H9 (cell line): ENCODE measurements around the gene C11orf91. TPM values are rescaled to one million over a fixed set of nuclear protein-coding genes. Genes with fewer than 3 reads are reported as not detected.
A peak's percentile ranks its signal among the peaks of the same experiment; 100 is the strongest.

Source experiments
- DNase-seq: peaks from one replicate; pipeline ENCODE4 v3.0.0-alpha.2; 2017
- H2AFZ ChIP-seq: one replicate; pipeline ENCODE4 v1.6.1; 2013; ENCODE audit warnings: mild to moderate bottlenecking, low read length, control low read depth, moderate library complexity
- H2AK5ac ChIP-seq: 2 replicates; pipeline ENCODE4 v1.6.1; 2013; ENCODE audit warnings: low read length, control low read depth, mixed read lengths; ENCODE audit not compliant: insufficient read length
- H2BK120ac ChIP-seq: one replicate; pipeline ENCODE4 v1.6.1; 2013; ENCODE audit warnings: low read depth, mild to moderate bottlenecking, low read length, control low read depth, inconsistent platforms; ENCODE audit not compliant: poor library complexity, severe bottlenecking
- H2BK12ac ChIP-seq: 2 replicates; pipeline ENCODE4 v1.6.1; 2013; ENCODE audit warnings: low read length, control low read depth, mixed read lengths, low read depth; ENCODE audit not compliant: insufficient read length
- H2BK15ac ChIP-seq: 2 replicates; pipeline ENCODE4 v1.6.1; 2013; ENCODE audit warnings: low read depth, low read length, control low read depth
- H2BK20ac ChIP-seq: one replicate; pipeline ENCODE4 v1.6.1; 2013; ENCODE audit warnings: low read depth, mild to moderate bottlenecking, low read length, control low read depth, inconsistent platforms; ENCODE audit not compliant: poor library complexity, severe bottlenecking
- H2BK5ac ChIP-seq: 2 replicates; pipeline ENCODE4 v1.6.1; 2013; ENCODE audit warnings: low read length, control low read depth, mixed read lengths; ENCODE audit not compliant: insufficient read length
- H3K14ac ChIP-seq: 2 replicates; pipeline ENCODE4 v1.6.1; 2013; ENCODE audit warnings: low read length, control low read depth; ENCODE audit not compliant: insufficient read depth
- H3K18ac ChIP-seq: 2 replicates; pipeline ENCODE4 v1.6.1; 2013; ENCODE audit warnings: low read depth, mild to moderate bottlenecking, mixed read lengths, low read length, control low read depth; ENCODE audit not compliant: insufficient read length
- H3K23ac ChIP-seq: 2 replicates; pipeline ENCODE4 v1.6.1; 2013; ENCODE audit warnings: low read length, control low read depth, mixed read lengths, low read depth; ENCODE audit not compliant: insufficient read length
- H3K23me2 ChIP-seq: 2 replicates; pipeline ENCODE4 v1.6.1; 2013; ENCODE audit warnings: low read depth, mild to moderate bottlenecking, mixed read lengths, low read length, control low read depth; ENCODE audit not compliant: insufficient read length, poor library complexity, severe bottlenecking
- H3K27ac ChIP-seq: 2 replicates; pipeline ENCODE4 v1.5.1; 2013; ENCODE audit warnings: low read length, control low read depth, mixed read lengths, low read depth; ENCODE audit not compliant: insufficient read length
- H3K27me3 ChIP-seq: 2 replicates; pipeline ENCODE4 v1.6.1; 2013; ENCODE audit warnings: low read length, control low read depth, inconsistent platforms; ENCODE audit not compliant: insufficient read depth
- H3K4ac ChIP-seq: 2 replicates; pipeline ENCODE4 v1.6.1; 2013; ENCODE audit warnings: low read depth, mild to moderate bottlenecking, control low read depth, inconsistent platforms, low read length, moderate library complexity
- H3K4me1 ChIP-seq: 2 replicates; pipeline ENCODE4 v1.6.1; 2013; ENCODE audit warnings: low read length, control low read depth, inconsistent platforms; ENCODE audit not compliant: insufficient read depth
- H3K4me2 ChIP-seq: 2 replicates; pipeline ENCODE4 v1.6.1; 2013; ENCODE audit warnings: low read length, control low read depth, mixed read lengths; ENCODE audit not compliant: insufficient read length, insufficient read depth
- H3K56ac ChIP-seq: 2 replicates; pipeline ENCODE4 v1.6.1; 2013; ENCODE audit warnings: low read depth, mild to moderate bottlenecking, mixed read lengths, low read length, control low read depth; ENCODE audit not compliant: insufficient read length
- H3K79me1 ChIP-seq: 2 replicates; pipeline ENCODE4 v1.6.1; 2013; ENCODE audit warnings: low read depth, mild to moderate bottlenecking, moderate library complexity, low read length, control low read depth, inconsistent platforms; ENCODE audit not compliant: insufficient read depth, poor library complexity, severe bottlenecking
- H3K79me2 ChIP-seq: 2 replicates; pipeline ENCODE4 v1.6.1; 2013; ENCODE audit warnings: low read length, control low read depth, inconsistent platforms; ENCODE audit not compliant: insufficient read depth
- H3K9ac ChIP-seq: 2 replicates; pipeline ENCODE4 v1.6.1; 2013; ENCODE audit warnings: low read length, control low read depth, mixed read lengths; ENCODE audit not compliant: insufficient read length; ENCODE audit errors: extremely low read depth
- H3K9me3 ChIP-seq: one replicate; pipeline ENCODE4 v1.6.1; 2013; ENCODE audit warnings: low read depth, low read length, inconsistent platforms; ENCODE audit not compliant: control insufficient read depth
- H3T11ph ChIP-seq: one replicate; pipeline ENCODE4 v1.6.1; 2013; ENCODE audit warnings: mild to moderate bottlenecking, low read length, control low read depth, inconsistent platforms
- H4K20me1 ChIP-seq: one replicate; pipeline ENCODE4 v1.6.1; 2013; ENCODE audit not compliant: control insufficient read depth, insufficient read length, insufficient read depth
- H4K5ac ChIP-seq: 2 replicates; pipeline ENCODE4 v1.6.1; 2013; ENCODE audit warnings: low read depth, mild to moderate bottlenecking, mixed read lengths, low read length, control low read depth; ENCODE audit not compliant: insufficient read length
- H4K8ac ChIP-seq: replicated peaks from 2 replicates; pipeline ENCODE4 v1.6.1; 2013; ENCODE audit warnings: low read length, control low read depth, mixed read lengths, low read depth; ENCODE audit not compliant: insufficient read length
- H4K91ac ChIP-seq: 2 replicates; pipeline ENCODE4 v1.6.1; 2013; ENCODE audit warnings: low read depth, mild to moderate bottlenecking, moderate library complexity, mixed read lengths, low read length, control low read depth; ENCODE audit not compliant: insufficient read length
- H3K27ac Mint-ChIP-seq, 3 experiments: 2 replicates in 2 of 3; 3 replicates in 1 of 3; pipeline ENCODE4 v1.8.0; 2020 to 2021; ENCODE audit warnings: mixed read lengths in 3 of 3, mild to moderate bottlenecking in 1 of 3, moderate library complexity in 1 of 3
- H3K27me3 Mint-ChIP-seq: 2 replicates; pipeline ENCODE4 v1.8.0; 2021; ENCODE audit warnings: low read depth, mild to moderate bottlenecking, moderate library complexity, mixed read lengths
- H3K36me3 Mint-ChIP-seq, 3 experiments: 2 replicates in 2 of 3; 3 replicates in 1 of 3; pipeline ENCODE4 v1.8.0; 2020 to 2021; ENCODE audit warnings: low read depth in 3 of 3, mixed read lengths in 3 of 3; ENCODE audit not compliant: insufficient read depth in 1 of 3
- H3K4me1 Mint-ChIP-seq, 2 experiments: 2 replicates each; pipeline ENCODE4 v1.8.0; 2020; ENCODE audit warnings: mixed read lengths in 2 of 2
- H3K4me3 Mint-ChIP-seq, 2 experiments: 2 replicates in 1 of 2; 3 replicates in 1 of 2; pipeline ENCODE4 v1.8.0; 2020 to 2021; ENCODE audit warnings: mild to moderate bottlenecking in 2 of 2, mixed read lengths in 2 of 2, moderate library complexity in 1 of 2
- H3K9me3 Mint-ChIP-seq, 2 experiments: 2 replicates in 1 of 2; 3 replicates in 1 of 2; pipeline ENCODE4 v1.8.0; 2020; ENCODE audit warnings: mild to moderate bottlenecking in 2 of 2, mixed read lengths in 2 of 2, moderate library complexity in 1 of 2
- CTCF ChIP-seq: fragments of 200-600 bp; sonication (generic); conservative IDR thresholded peaks from 3 replicates; pipeline ENCODE4 v1.8.0; 2021; ENCODE audit warnings: antibody characterized with exemption, mild to moderate bottlenecking
- WGBS: extraction: QIAGEN DNeasy Blood & Tissue Kit; methylation state at CpG from one replicate; pipeline ENCODE4 v1.1.7; 2013; ENCODE audit warnings: missing lambda C conversion rate, low lambda C conversion rate, mixed read lengths; ENCODE audit not compliant: insufficient read length; ENCODE audit errors: extremely low coverage; 5-methylcytosine and 5-hydroxymethylcytosine counted together
- total RNA-seq: library from RNA; stranded (reverse); gene quantifications from 2 replicates; pipeline ENCODE4 v1.2.1, GENCODE V29; 2021

Gene C11orf91
- total RNA-seq, 1 experiment from 2014 or later = not detected

GRCh38 chr11:33668468-33668825 is 32.2 kb downstream of the C11orf91 start:
- Histone ChIP-seq H3K9ac (no peak overlapping the region), H4K8ac (no peak overlapping the region), H2BK5ac (no peak overlapping the region), H2BK120ac (no peak overlapping the region), H3K27ac (peak overlapping the region; percentile 6), H3K4me2 (no peak overlapping the region), H2BK15ac (no peak overlapping the region), H3K27me3 (no peaks in the 10 kb centered on the region), H3K79me2 (no peaks in the 10 kb centered on the region), H3T11ph (no peak overlapping the region), H4K5ac (no peak overlapping the region), H3K23me2 (no peaks in the 10 kb centered on the region), H4K20me1 (no peaks in the 10 kb centered on the region), H3K9me3 (no peaks in the 10 kb centered on the region), H3K56ac (no peak overlapping the region), H3K4me1 (peaks cover 9% of the 10 kb centered on the region; the same call in 1 of the 2 replicates), H3K4ac (no peak overlapping the region), H3K14ac (no peak overlapping the region), H3K23ac (no peak overlapping the region), H2AK5ac (no peak overlapping the region), H3K79me1 (no peaks in the 10 kb centered on the region), H3K18ac (no peak overlapping the region), H4K91ac (no peak overlapping the region), H2AFZ (no peak overlapping the region), H2BK12ac (no peak overlapping the region), H2BK20ac (no peak overlapping the region)
- no peak for DNase-seq
- Mint-ChIP-seq H3K4me3 (peak overlapping the region in 1 of 2 experiments; percentile 10; a peak in 3 of 5 replicates), H3K27ac (peak overlapping the region; percentile 54 to 91 (median 85); a peak in 5 of 7 replicates), H3K27me3 (no peaks in the 10 kb centered on the region), H3K9me3 (peaks cover 10 to 11% of the 10 kb centered on the region in 2 experiments; a peak in 4 of 5 replicates), H3K36me3 (peaks cover 3 to 14% (median 8%) of the 10 kb centered on the region in 3 experiments), H3K4me1 (peaks cover 41 to 43% of the 10 kb centered on the region in 2 experiments)
- TF ChIP-seq CTCF = no peak
- no CpG with 5 or more reads among the region's 6 CpGs for WGBS
